Neural cell (in vitro differentiated cells): ENCODE measurements around the gene NDUFC1.

ENCODE experiments used
- POLR2AphosphoS5 ChIP-seq: IDR thresholded peaks from 2 replicates; pipeline ENCODE4 v1.6.1; 2012
- TF ChIP-seq, protein P1 (sequence below): fragments of 450-650 bp; IDR thresholded peaks from 2 replicates; pipeline ENCODE4 v1.5.1; 2014; ENCODE audit warnings: antibody characterized with exemption, mild to moderate bottlenecking, moderate library complexity; ENCODE audit not compliant: poor library complexity, severe bottlenecking

DNA sequence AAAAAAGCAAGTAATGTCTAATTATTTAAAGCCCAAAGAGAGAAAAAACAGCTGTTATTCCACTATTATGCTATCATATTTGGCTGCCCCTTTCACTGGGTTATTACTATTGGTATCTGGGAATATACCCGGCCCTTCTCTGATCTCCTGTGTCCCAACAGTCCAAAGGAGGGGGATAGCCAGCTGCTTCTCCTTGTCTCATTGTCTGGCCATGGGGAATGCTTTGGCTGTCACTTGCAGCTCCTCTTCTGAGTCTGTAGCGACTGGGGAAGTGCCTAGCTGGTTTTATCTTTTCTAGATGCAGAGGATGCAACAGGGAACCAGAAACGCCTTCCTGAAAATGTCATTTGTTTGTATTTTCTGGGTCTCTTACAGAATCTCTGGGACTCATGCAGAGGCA is 56.1 kb downstream of the NDUFC1 start:
- TF ChIP-seq, protein P1, sequence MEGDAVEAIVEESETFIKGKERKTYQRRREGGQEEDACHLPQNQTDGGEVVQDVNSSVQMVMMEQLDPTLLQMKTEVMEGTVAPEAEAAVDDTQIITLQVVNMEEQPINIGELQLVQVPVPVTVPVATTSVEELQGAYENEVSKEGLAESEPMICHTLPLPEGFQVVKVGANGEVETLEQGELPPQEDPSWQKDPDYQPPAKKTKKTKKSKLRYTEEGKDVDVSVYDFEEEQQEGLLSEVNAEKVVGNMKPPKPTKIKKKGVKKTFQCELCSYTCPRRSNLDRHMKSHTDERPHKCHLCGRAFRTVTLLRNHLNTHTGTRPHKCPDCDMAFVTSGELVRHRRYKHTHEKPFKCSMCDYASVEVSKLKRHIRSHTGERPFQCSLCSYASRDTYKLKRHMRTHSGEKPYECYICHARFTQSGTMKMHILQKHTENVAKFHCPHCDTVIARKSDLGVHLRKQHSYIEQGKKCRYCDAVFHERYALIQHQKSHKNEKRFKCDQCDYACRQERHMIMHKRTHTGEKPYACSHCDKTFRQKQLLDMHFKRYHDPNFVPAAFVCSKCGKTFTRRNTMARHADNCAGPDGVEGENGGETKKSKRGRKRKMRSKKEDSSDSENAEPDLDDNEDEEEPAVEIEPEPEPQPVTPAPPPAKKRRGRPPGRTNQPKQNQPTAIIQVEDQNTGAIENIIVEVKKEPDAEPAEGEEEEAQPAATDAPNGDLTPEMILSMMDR, result no peak
- no peak for TF ChIP-seq POLR2AphosphoS5
